GM18508 (cell line): ENCODE results near the gene TMOD1.
"Not testable (repeated sequence)": the region's sequence is repeated elsewhere in the genome, so short reads cannot be mapped to it uniquely, and the experiment has no call there.

Experiments used
- ATAC-seq: cut with Tn5 transposase; IDR thresholded peaks from one replicate; pipeline ENCODE4 v1.9.1; 2021; ENCODE audit warnings: moderate number of reproducible peaks; ENCODE audit not compliant: insufficient read depth, unreplicated experiment

Gene TMOD1

GRCh38 chr9:97562542-97562941 lies 61.1 kb downstream of the TMOD1 start:
- no peak for ATAC-seq

- no peak for ATAC-seq
These were observed 62.1 kb downstream of the TMOD1 start for GRCh38 chr9:97563458-97564135.

GRCh38 chr9:97564291-97565175 lies 63.1 kb downstream of the TMOD1 start:
- no peak for ATAC-seq

GRCh38 chr9:97565262-97565661 lies 63.8 kb downstream of the TMOD1 start:
- no peak for ATAC-seq

- ATAC-seq, result no peak
These were observed 65.9 kb downstream of the TMOD1 start for GRCh38 chr9:97567182-97567893.

GRCh38 chr9:97567894-97568202 lies 66.4 kb downstream of the TMOD1 start:
- ATAC-seq, result no peak

- ATAC-seq, result no peak
These were observed 67.2 kb downstream of the TMOD1 start for GRCh38 chr9:97568461-97569275.

GRCh38 chr9:97570899-97571298 lies 69.4 kb downstream of the TMOD1 start:
- no peak for ATAC-seq

- ATAC-seq, result no peak
These were observed 70.2 kb downstream of the TMOD1 start for GRCh38 chr9:97571664-97572063.

GRCh38 chr9:97572196-97572891 lies 70.9 kb downstream of the TMOD1 start:
- no peak for ATAC-seq

GRCh38 chr9:97572892-97573365 lies 71.5 kb downstream of the TMOD1 start:
- ATAC-seq, result no peak

- no peak for ATAC-seq
These were observed 72.1 kb downstream of the TMOD1 start for GRCh38 chr9:97573482-97574073.

- ATAC-seq, result not testable (repeated sequence)
These were observed 72.7 kb downstream of the TMOD1 start for GRCh38 chr9:97574101-97574571.

GRCh38 chr9:97574921-97575672 lies 73.6 kb downstream of the TMOD1 start:
- ATAC-seq, result not testable (repeated sequence)

- no peak for ATAC-seq
These were observed 74.3 kb downstream of the TMOD1 start for GRCh38 chr9:97575673-97576200.

- no peak for ATAC-seq
These were observed 75.6 kb downstream of the TMOD1 start for GRCh38 chr9:97577051-97577450.

GRCh38 chr9:97578846-97579245 lies 77.4 kb downstream of the TMOD1 start:
- no peak for ATAC-seq

- ATAC-seq, result no peak
These were observed 78.4 kb downstream of the TMOD1 start for GRCh38 chr9:97579914-97580313.
